Left lung (tissue), 10 donors: ENCODE data around the gene GHR. TPM values are rescaled to one million over a fixed set of nuclear protein-coding genes. Genes with fewer than 3 reads are reported as not detected.

ENCODE experiments used
- ATAC-seq: fragments of 200-7000 bp; cut with Tn5 transposase; one replicate; pipeline ENCODE4 v1.9.1; 2020; ENCODE audit warnings: moderate library complexity
- DNase-seq, 4 donors: peaks; one replicate each; pipeline ENCODE4 v3.0.0-alpha.2; 2013 to 2020
- H3K27ac ChIP-seq, 2 donors: fragments of 200-600 bp; sonication (generic) in 1 of 2; one replicate each; pipeline versions ENCODE4 v1.5.0 to v1.8.0; 2020 to 2021
- H3K27me3 ChIP-seq, 2 donors: fragments of 200-600 bp; sonication (generic) in 1 of 2; one replicate each; pipeline versions ENCODE4 v1.5.0 to v1.8.0; 2020 to 2021
- H3K36me3 ChIP-seq, 2 donors: fragments of 200-600 bp; sonication (generic) in 1 of 2; one replicate each; pipeline versions ENCODE4 v1.5.0 to v1.8.0; 2020 to 2021
- H3K4me1 ChIP-seq, 2 donors: fragments of 200-600 bp; one replicate each; pipeline ENCODE4 v1.8.0; 2021
- H3K4me3 ChIP-seq, 2 donors: fragments of 200-600 bp; sonication (generic) in 1 of 2; one replicate each; pipeline versions ENCODE4 v1.5.0 to v1.8.0; 2020 to 2021; ENCODE audit warnings: mild to moderate bottlenecking in 1 of 2
- H3K9me3 ChIP-seq, 2 donors: fragments of 200-600 bp; sonication (generic) in 1 of 2; one replicate each; pipeline versions ENCODE4 v1.5.0 to v1.8.0; 2020 to 2021
- intact Hi-C, 2 donors: fragments of 100-400 bp; cut with DNase I; formaldehyde crosslinking; loops; one replicate each; pipeline versions ENCODE4 v1.11.2 to v1.14.2; 2022
- polyA plus RNA-seq, 6 donors: library from polyadenylated mRNA; unstranded; fragments of 120-200 nt; gene quantifications; one replicate each; pipeline ENCODE4 v1.2.1, GENCODE V29; 2013; ENCODE audit not compliant: insufficient read length in 6 of 6
- total RNA-seq, 2 donors: library from RNA; stranded (reverse); fragmentation: NEBNext Ultra II Directional; extraction: Animal tissue kit (Norgen Biotek cat#: 25700); gene quantifications; one replicate each; pipeline ENCODE4 v1.2.1, GENCODE V29; 2021
- TF ChIP-seq, protein P1 (sequence below), 2 donors: fragments of 200-600 bp; sonication (generic) in 1 of 2; IDR thresholded peaks; one replicate each; pipeline versions ENCODE4 v1.5.0 to v1.8.0; 2021; ENCODE audit warnings: antibody characterized with exemption in 2 of 2
- donor health status: DM: no; HTN: yes; CAD: no.
- donor health status: DM: no; HTN: no; CAD: no.

The GHR gene
- total and polyA plus RNA-seq, 8 donors = 5.7 to 30.5 (median 26.3) TPM

DNA sequence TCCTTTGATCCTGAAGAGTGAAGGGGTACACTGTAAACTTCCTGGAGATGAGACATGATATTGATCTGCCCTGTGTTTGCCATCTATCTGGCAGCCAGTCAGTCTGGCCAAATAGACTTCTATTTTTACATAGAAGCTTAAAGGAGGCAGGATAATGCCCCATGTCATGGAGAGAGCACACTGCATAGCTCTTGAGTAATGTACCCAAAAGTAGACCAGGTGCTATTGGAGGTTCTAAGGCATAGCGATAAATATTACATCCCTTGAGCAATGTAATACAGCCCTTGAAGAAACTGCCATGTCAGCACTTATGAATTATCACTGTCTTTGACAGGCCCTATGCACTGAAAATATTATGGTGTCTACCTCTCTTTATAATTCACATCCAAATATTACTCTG lies 131.8 kb downstream of the GHR start:
- DNase-seq (no peak), ATAC-seq (no peak)
- TF ChIP-seq, protein P1, sequence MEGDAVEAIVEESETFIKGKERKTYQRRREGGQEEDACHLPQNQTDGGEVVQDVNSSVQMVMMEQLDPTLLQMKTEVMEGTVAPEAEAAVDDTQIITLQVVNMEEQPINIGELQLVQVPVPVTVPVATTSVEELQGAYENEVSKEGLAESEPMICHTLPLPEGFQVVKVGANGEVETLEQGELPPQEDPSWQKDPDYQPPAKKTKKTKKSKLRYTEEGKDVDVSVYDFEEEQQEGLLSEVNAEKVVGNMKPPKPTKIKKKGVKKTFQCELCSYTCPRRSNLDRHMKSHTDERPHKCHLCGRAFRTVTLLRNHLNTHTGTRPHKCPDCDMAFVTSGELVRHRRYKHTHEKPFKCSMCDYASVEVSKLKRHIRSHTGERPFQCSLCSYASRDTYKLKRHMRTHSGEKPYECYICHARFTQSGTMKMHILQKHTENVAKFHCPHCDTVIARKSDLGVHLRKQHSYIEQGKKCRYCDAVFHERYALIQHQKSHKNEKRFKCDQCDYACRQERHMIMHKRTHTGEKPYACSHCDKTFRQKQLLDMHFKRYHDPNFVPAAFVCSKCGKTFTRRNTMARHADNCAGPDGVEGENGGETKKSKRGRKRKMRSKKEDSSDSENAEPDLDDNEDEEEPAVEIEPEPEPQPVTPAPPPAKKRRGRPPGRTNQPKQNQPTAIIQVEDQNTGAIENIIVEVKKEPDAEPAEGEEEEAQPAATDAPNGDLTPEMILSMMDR (IDR thresholded peaks at IDR 0.05) = no peak
- Histone ChIP-seq H3K27ac (no peak overlapping the region), H3K4me3 (no peak overlapping the region), H3K27me3 (no peaks in the 10 kb centered on the region), H3K36me3 (no peaks in the 10 kb centered on the region), H3K4me1 (no peaks in the 10 kb centered on the region), H3K9me3 (no peaks in the 10 kb centered on the region)
- intact Hi-C loops = no loop called here

DNA sequence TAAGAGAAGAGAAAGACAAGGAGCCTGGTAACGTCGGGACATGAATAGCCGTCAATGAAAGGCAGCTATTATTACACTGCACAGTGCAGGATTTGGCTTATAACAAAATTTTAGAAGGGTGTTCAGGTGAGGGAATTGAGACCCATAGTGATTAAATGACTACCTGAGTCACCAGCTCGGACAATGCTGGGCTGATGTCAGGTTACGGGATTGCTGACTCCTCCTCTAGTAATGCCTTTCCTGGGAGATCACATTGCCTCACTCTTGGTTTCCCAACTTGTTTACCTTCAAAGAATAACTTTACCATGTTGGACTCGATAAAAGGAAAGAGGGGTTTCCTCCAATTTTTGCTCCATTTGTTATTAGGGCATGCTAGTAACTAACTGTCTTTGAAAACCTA lies 132.6 kb downstream of the GHR start:
- intact Hi-C loops = no loop called here
- Histone ChIP-seq H3K27ac (no peak overlapping the region), H3K4me3 (no peak overlapping the region), H3K9me3 (no peaks in the 10 kb centered on the region), H3K27me3 (no peaks in the 10 kb centered on the region), H3K4me1 (no peaks in the 10 kb centered on the region), H3K36me3 (no peaks in the 10 kb centered on the region)
- ATAC-seq (no peak), DNase-seq (no peak)
- TF ChIP-seq, protein P1 (IDR thresholded peaks at IDR 0.05) = no peak

DNA sequence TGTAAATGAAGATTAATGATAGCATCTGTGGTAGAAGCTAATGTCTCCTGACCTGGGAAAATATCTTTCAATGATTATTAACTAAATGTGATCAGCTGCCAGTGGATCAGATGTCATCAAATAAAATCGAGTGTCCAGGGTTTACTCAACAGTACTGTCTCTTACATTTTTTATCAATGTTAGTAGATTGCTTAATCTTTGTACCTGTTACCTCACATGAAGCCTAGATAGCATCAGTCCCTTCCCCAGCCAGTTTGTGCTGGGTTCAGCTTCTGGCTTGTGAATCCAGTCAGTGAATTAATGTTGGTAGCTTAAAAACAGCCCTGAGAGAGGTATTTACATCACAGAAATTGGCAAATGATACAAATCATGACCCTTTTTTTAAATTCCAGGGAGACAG lies 134.4 kb downstream of the GHR start:
- no peak overlapping the region for H3K27ac ChIP-seq
- intact Hi-C loops = no loop called here
- no peaks in the 10 kb centered on the region for H3K36me3 ChIP-seq
- H3K9me3 ChIP-seq = no peaks in the 10 kb centered on the region
- no peak overlapping the region for H3K4me3 ChIP-seq
- TF ChIP-seq, protein P1 (IDR thresholded peaks at IDR 0.05) = no peak
- no peaks in the 10 kb centered on the region for H3K4me1 ChIP-seq
- ATAC-seq = no peak
- no peak for DNase-seq
- no peaks in the 10 kb centered on the region for H3K27me3 ChIP-seq

GRCh38 chr5:42561656-42562055 lies 138.4 kb downstream of the GHR start:
- intact Hi-C loops = no loop called here
- no peaks in the 10 kb centered on the region for H3K9me3 ChIP-seq
- no peaks in the 10 kb centered on the region for H3K4me1 ChIP-seq
- DNase-seq (no peak), ATAC-seq (no peak)
- TF ChIP-seq, protein P1 (IDR thresholded peaks at IDR 0.05) = no peak
- no peak overlapping the region for H3K4me3 ChIP-seq
- no peaks in the 10 kb centered on the region for H3K27me3 ChIP-seq
- H3K27ac ChIP-seq = no peak overlapping the region
- H3K36me3 ChIP-seq = no peaks in the 10 kb centered on the region

GRCh38 chr5:42564689-42565356 lies 141.6 kb downstream of the GHR start:
- Histone ChIP-seq H3K4me3 (no peak overlapping the region), H3K27me3 (no peaks in the 10 kb centered on the region), H3K9me3 (no peaks in the 10 kb centered on the region), H3K36me3 (no peaks in the 10 kb centered on the region), H3K27ac (no peak overlapping the region), H3K4me1 (no peaks in the 10 kb centered on the region)
- TF ChIP-seq, protein P1 (IDR thresholded peaks at IDR 0.05) = no peak
- intact Hi-C loops = no loop called here
- no peak for DNase-seq
- ATAC-seq = no peak
